Cardiac septum (tissue), 1 donor: ENCODE data around the gene LCN1. TPM values are rescaled to one million over a fixed set of nuclear protein-coding genes. Genes with fewer than 3 reads are reported as not detected.

Experiments
- DNase-seq: peaks from one replicate; pipeline ENCODE4 v3.0.0-alpha.2; 2020; ENCODE audit warnings: low spot score
- intact Hi-C: fragments of 100-400 bp; cut with DNase I; formaldehyde crosslinking; loops from one replicate; pipeline ENCODE4 v1.14.0; 2022
- total RNA-seq: library from RNA; stranded (reverse); fragmentation: NEBNext Ultra II Directional; extraction: Animal tissue kit (Norgen Biotek cat#: 25700); gene quantifications from one replicate; pipeline ENCODE4 v1.2.1, GENCODE V29; 2021
- donor health status: DM: no; HTN: no; CAD: no.

Gene LCN1
- total RNA-seq, 1 donor from 2014 or later: not detected

GRCh38 chr9:135487281-135488012, 33.8 kb upstream of the LCN1 start:
- intact Hi-C loops: no loop called here

GRCh38 chr9:135488013-135488330, 33.3 kb upstream of the LCN1 start:
- DNase-seq: no peak
- intact Hi-C loops: no loop called here

More at GRCh38 chr9:135487281-135488012, 33.8 kb upstream of the LCN1 start:
- no peak for DNase-seq

- no peak for DNase-seq
- intact Hi-C loops: no loop called here
Measured at GRCh38 chr9:135488527-135488926, 32.7 kb upstream of the LCN1 start.

- DNase-seq: no peak
Measured at GRCh38 chr9:135489188-135489906, 31.9 kb upstream of the LCN1 start.

GRCh38 chr9:135490166-135490870, 30.9 kb upstream of the LCN1 start:
- no peak for DNase-seq
- intact Hi-C loops: no loop called here

More at GRCh38 chr9:135489188-135489906, 31.9 kb upstream of the LCN1 start:
- intact Hi-C loops: no loop called here

- intact Hi-C loops: no loop called here
- DNase-seq: no peak
Measured at GRCh38 chr9:135490980-135491464, 30.2 kb upstream of the LCN1 start.

GRCh38 chr9:135491764-135492163, 29.5 kb upstream of the LCN1 start:
- DNase-seq: no peak
- intact Hi-C loops: no loop called here

- intact Hi-C loops: no loop called here
- DNase-seq: no peak
Measured at GRCh38 chr9:135492886-135493669, 28.2 kb upstream of the LCN1 start.

DNA sequence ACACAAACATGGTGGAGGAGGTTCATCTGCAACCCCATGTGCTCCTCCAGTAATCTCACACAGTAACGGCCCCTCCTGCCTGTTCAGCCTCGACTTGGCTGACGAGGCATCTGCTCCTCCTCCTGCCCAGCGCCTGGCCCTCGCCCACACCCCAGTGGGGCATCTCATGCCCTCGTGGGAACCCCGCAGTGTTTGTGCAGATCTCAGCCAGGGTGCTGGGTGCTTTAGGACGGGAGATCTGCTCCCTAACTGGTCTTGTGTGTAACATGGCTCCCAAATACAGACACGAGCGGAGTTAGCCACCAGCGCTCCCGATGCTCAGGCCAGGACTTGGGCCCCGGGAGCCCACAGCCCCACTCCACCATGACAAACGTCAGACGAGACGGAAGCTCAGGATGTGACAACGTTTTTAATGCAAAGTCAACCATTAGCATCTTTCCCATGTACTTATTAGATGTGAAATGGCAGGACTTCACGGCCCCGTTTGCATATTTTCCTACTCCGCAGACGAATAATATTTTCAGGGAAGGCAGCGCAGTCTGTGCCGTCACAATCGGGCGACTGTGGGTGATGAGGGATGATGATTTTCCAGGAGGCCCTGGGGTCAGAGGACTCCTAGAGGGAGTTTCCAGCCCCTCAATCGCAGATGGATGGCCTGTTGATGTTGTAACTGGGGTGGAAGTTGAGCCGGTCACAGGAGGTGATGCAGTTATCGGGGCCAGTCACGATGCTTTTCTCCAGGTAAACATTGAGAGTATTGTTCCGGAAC, 26.3 kb upstream of the LCN1 start:
- intact Hi-C loops: no loop called here
- DNase-seq: no peak

- intact Hi-C loops: no loop called here
- no peak for DNase-seq
Measured at GRCh38 chr9:135498381-135499126, 22.7 kb upstream of the LCN1 start.

- peak; percentile 97 for DNase-seq
- intact Hi-C loops: no loop called here
Measured at GRCh38 chr9:135499326-135500070, 21.7 kb upstream of the LCN1 start.

DNA sequence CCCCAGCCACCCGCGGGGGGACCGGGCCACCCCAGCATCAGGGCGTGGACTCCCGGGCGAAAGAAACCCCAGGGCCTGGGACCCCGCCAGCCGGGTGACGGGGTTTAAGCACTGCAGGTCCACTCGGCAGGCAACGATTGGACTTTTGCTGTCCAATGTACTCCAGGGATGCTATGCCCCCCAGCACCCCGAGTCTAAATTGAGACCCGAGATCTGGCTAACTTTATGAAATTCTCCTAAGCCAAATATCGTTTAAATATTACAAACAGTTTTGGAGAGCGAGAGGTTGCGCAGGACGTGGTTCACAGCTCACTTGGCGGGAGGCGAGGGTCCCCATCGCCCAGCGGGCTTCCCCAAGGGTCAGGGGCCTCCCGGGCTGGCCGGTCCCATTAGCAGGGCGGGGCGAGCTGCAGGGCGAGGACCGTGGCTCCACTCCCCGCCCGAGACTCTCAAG, 21.1 kb upstream of the LCN1 start:
- intact Hi-C loops: no loop called here
- no peak for DNase-seq

DNA sequence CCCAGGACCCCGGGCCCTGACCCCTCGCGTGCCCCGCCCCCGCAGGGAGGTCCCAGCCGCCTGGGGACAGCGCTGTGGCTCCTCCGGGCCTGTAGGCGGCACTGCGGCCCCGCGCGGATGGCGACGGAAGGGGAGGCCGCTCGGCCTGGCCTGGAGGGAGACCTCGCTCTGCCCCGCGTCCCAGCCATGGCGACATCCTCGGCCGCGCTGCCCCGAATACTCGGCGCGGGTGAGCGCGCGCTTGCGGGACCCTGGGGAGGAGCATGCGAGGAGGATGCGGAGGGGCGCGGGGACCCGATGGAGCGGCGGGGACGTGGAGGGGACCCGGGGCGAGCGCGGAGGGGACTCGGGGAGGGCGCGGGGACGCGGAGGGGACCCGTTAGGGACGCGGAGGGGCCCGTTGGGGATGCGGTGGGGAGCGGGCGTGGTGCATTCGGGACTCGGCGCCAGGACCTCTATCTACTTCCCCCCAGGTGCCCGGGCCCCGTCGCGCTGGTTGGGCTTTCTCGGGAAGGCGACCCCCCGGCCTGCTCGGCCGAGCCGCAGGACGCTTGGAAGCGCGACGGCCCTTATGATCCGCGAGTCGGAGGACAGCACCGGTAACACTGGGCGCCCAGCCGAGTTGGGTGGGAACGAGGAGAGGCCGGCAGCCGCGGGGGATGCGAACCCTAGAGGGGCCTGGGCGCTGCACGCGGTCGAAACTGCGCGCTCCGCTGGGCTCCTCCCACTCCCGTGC, 20.5 kb upstream of the LCN1 start, which contains the start of gene MRPS2:
Gene MRPS2, plus strand, starts transcription at position 158 of the 736 bp plus-strand sequence. Its CDS starts 29 bp downstream, at position 187.
- intact Hi-C loops: no loop called here
- peak; percentile 92 for DNase-seq

- intact Hi-C loops: no loop called here
- no peak for DNase-seq
Measured at GRCh38 chr9:135501261-135502167, 19.7 kb upstream of the LCN1 start.

- intact Hi-C loops: no loop called here
- DNase-seq: no peak
Measured at GRCh38 chr9:135502168-135502872, 18.9 kb upstream of the LCN1 start.
